GM12801 (cell line): ENCODE results near the gene KCNMA1.

Source experiments
- CTCF ChIP-seq: IDR thresholded peaks from one replicate; pipeline ENCODE4 v1.5.1; 2011; ENCODE audit warnings: control low read depth; ENCODE audit not compliant: insufficient read length; ENCODE audit errors: extremely low read depth

KCNMA1 gene

GRCh38 chr10:77201135-77202106, 436.2 kb downstream of the KCNMA1 start:
- no peak for TF ChIP-seq CTCF

GRCh38 chr10:77197544-77197943, 440.1 kb downstream of the KCNMA1 start:
- no peak for TF ChIP-seq CTCF

- TF ChIP-seq CTCF = no peak
Observed at GRCh38 chr10:77196614-77197013, 441.0 kb downstream of the KCNMA1 start.

- no peak for TF ChIP-seq CTCF
Observed at GRCh38 chr10:77195101-77195500, 442.5 kb downstream of the KCNMA1 start.

GRCh38 chr10:77193001-77193400, 444.6 kb downstream of the KCNMA1 start:
- no peak for TF ChIP-seq CTCF

GRCh38 chr10:77192402-77192801, 445.2 kb downstream of the KCNMA1 start:
- TF ChIP-seq CTCF = no peak

GRCh38 chr10:77191324-77192049, 446.1 kb downstream of the KCNMA1 start:
- no peak for TF ChIP-seq CTCF
